SK-N-SH (cell line): ENCODE measurements around the gene HYAL3. TPM values are rescaled to one million over a fixed set of nuclear protein-coding genes. Genes with fewer than 3 reads are reported as not detected.

Experiments
- CTCF ChIA-PET: fragments of 300-600, 350-600 bp; formaldehyde crosslinking; extraction: SDS; loops from one replicate; lab custom pipeline; 2021; lab: Yijun Ruan, JAX
- POLR2A ChIA-PET: fragments of 350-600 bp; sonication (Branson Sonifier 250); formaldehyde crosslinking; extraction: SDS; loops from one replicate; lab custom pipeline; 2020; ENCODE audit warnings: antibody characterized with exemption, inconsistent platforms; lab: Yijun Ruan, JAX
- DNase-seq: peaks from one replicate; pipeline ENCODE4 v3.0.0; 2012
- H2AFZ ChIP-seq: fragments of 200-600 bp; sonication (generic); 2 replicates; pipeline ENCODE4 v1.8.1; 2016; ENCODE audit warnings: antibody characterized with exemption, mild to moderate bottlenecking, low read depth
- H3F3A ChIP-seq: fragments of 200-600 bp; sonication (generic); replicated peaks from 2 replicates; pipeline ENCODE3; 2016; ENCODE audit warnings: antibody characterized with exemption, mild to moderate bottlenecking; ENCODE audit not compliant: insufficient read depth
- H3K27ac ChIP-seq, 2 experiments: fragments of 200-500 bp in 1 of 2; fragments of 200-600 bp in 1 of 2; sonication (Bioruptor generic) in 1 of 2; sonication (generic), shearing (Covaris generic) in 1 of 2; 2 replicates each; pipeline versions ENCODE4 v1.5.1 to v1.6.1; 2014 to 2016; ENCODE audit warnings: low read depth in 2 of 2, inconsistent platforms in 1 of 2, low read length in 1 of 2, mild to moderate bottlenecking in 1 of 2, mixed read lengths in 1 of 2
- H3K27me3 ChIP-seq: fragments of 200-600 bp; sonication (generic), shearing (Covaris generic); 2 replicates; pipeline ENCODE4 v1.6.1; 2016; ENCODE audit warnings: mixed run types; ENCODE audit not compliant: insufficient read depth
- H3K36me3 ChIP-seq, 2 experiments: fragments of 200-500 bp in 1 of 2; fragments of 200-600 bp in 1 of 2; sonication (Bioruptor generic) in 1 of 2; sonication (generic) in 1 of 2; replicated peaks in 1 of 2; 2 replicates each; pipeline versions ENCODE3 to v1.5.1; 2014 to 2016; ENCODE audit warnings: low read length in 1 of 2, mild to moderate bottlenecking in 1 of 2; ENCODE audit not compliant: insufficient read depth in 2 of 2, control insufficient read depth in 1 of 2
- H3K4me1 ChIP-seq, 2 experiments: fragments of 200-500 bp in 1 of 2; fragments of 200-600 bp in 1 of 2; sonication (Bioruptor generic) in 1 of 2; sonication (generic), shearing (Covaris generic) in 1 of 2; 2 replicates each; pipeline versions ENCODE4 v1.5.1 to v1.6.1; 2014 to 2016; ENCODE audit warnings: low read depth in 1 of 2, low read length in 1 of 2, mixed run types in 1 of 2; ENCODE audit not compliant: insufficient read depth in 2 of 2, control insufficient read depth in 1 of 2
- H3K4me2 ChIP-seq: fragments of 200-600 bp; sonication (generic), shearing (Covaris generic); 2 replicates; pipeline ENCODE4 v1.6.1; 2017; ENCODE audit warnings: mixed run types
- H3K4me3 ChIP-seq, 2 experiments: fragments of 200-500 bp in 1 of 2; fragments of 200-600 bp in 1 of 2; sonication (Bioruptor generic) in 1 of 2; sonication (generic), shearing (Covaris generic) in 1 of 2; 2 replicates each; pipeline versions ENCODE4 v1.5.1 to v1.8.1; 2014 to 2016; ENCODE audit warnings: low read depth in 2 of 2, inconsistent platforms in 1 of 2, low read length in 1 of 2, mild to moderate bottlenecking in 1 of 2, mixed read lengths in 1 of 2, moderate library complexity in 1 of 2
- H3K79me2 ChIP-seq: fragments of 200-600 bp; sonication (generic); 2 replicates; pipeline ENCODE4 v1.8.1; 2017; ENCODE audit warnings: mild to moderate bottlenecking; ENCODE audit not compliant: insufficient read depth
- H3K9ac ChIP-seq: fragments of 200-600 bp; sonication (generic); 2 replicates; pipeline ENCODE4 v1.6.1; 2017; ENCODE audit warnings: mixed run types
- H3K9me2 ChIP-seq: fragments of 200-600 bp; sonication (generic); 2 replicates; pipeline ENCODE4 v1.6.1; 2017; ENCODE audit warnings: mixed run types
- H3K9me3 ChIP-seq: fragments of 200-600 bp; sonication (generic); 2 replicates; pipeline ENCODE4 v1.6.1; 2017; ENCODE audit warnings: mixed run types, mild to moderate bottlenecking, moderate library complexity
- H4K20me1 ChIP-seq: fragments of 200-600 bp; sonication (generic); 2 replicates; pipeline ENCODE4 v1.6.1; 2017; ENCODE audit warnings: mild to moderate bottlenecking, mixed run types; ENCODE audit not compliant: insufficient read depth
- FOXJ3 ChIP-seq: sonication (generic); formaldehyde crosslinking; IDR thresholded peaks from 2 replicates; pipeline ENCODE4 v1.5.1; 2020; ENCODE audit warnings: mild to moderate bottlenecking, missing genetic modification reagents
- FOXM1 ChIP-seq: IDR thresholded peaks from 2 replicates; pipeline ENCODE4 v1.4.0; 2012; ENCODE audit warnings: low read depth, mild to moderate bottlenecking
- MXI1 ChIP-seq: IDR thresholded peaks from 2 replicates; pipeline ENCODE4 v1.6.1; 2012; ENCODE audit warnings: mild to moderate bottlenecking, low read depth, low read length, improper control_type of control experiment
- NRF1 ChIP-seq: IDR thresholded peaks from 2 replicates; pipeline ENCODE4 v1.6.1; 2012; ENCODE audit warnings: low read depth, mild to moderate bottlenecking, low read length
- POLR2AphosphoS5 ChIP-seq: IDR thresholded peaks from 2 replicates; pipeline ENCODE4 v1.6.1; 2012; ENCODE audit warnings: low read depth, low read length
- RAD21 ChIP-seq: IDR thresholded peaks from 2 replicates; pipeline ENCODE4 v1.6.1; 2012; ENCODE audit warnings: mild to moderate bottlenecking, low read length
- RFX5 ChIP-seq: IDR thresholded peaks from 2 replicates; pipeline ENCODE4 v1.6.1; 2012; ENCODE audit warnings: mild to moderate bottlenecking, improper control_type of control experiment, low read length
- RXRA ChIP-seq: IDR thresholded peaks from 2 replicates; pipeline ENCODE4 v1.4.0; 2012; ENCODE audit warnings: low read depth, mild to moderate bottlenecking, borderline replicate concordance
- SIN3A ChIP-seq: IDR thresholded peaks from 2 replicates; pipeline ENCODE4 v1.6.1; 2012; ENCODE audit warnings: low read depth, mild to moderate bottlenecking, low read length, moderate library complexity, borderline replicate concordance
- TAF1 ChIP-seq: IDR thresholded peaks from 2 replicates; pipeline ENCODE4 v1.6.1; 2012; ENCODE audit warnings: low read depth, mild to moderate bottlenecking, low read length, moderate library complexity, borderline replicate concordance
- YY1 ChIP-seq: IDR thresholded peaks from 2 replicates; pipeline ENCODE4 v1.4.0; 2012; ENCODE audit warnings: low read depth, mild to moderate bottlenecking
- WGBS: methylation state at CpG from one replicate; pipeline ENCODE4 v1.1.6; 2017; ENCODE audit warnings: low lambda C conversion rate; 5-methylcytosine and 5-hydroxymethylcytosine counted together
- polyA plus RNA-seq, 3 experiments: library from polyadenylated mRNA; depleted of rRNA; stranded (reverse); fragments of >200 nt; gene quantifications; 2 replicates each; pipeline ENCODE4 v1.2.3, GENCODE V29; 2012
- TF ChIP-seq, protein P1 (sequence below): fragments of 200-600 bp; sonication (generic); IDR thresholded peaks from 2 replicates; pipeline ENCODE4 v1.6.1; 2017; ENCODE audit warnings: antibody characterized with exemption, mild to moderate bottlenecking, moderate library complexity

HYAL3 gene, protein sequence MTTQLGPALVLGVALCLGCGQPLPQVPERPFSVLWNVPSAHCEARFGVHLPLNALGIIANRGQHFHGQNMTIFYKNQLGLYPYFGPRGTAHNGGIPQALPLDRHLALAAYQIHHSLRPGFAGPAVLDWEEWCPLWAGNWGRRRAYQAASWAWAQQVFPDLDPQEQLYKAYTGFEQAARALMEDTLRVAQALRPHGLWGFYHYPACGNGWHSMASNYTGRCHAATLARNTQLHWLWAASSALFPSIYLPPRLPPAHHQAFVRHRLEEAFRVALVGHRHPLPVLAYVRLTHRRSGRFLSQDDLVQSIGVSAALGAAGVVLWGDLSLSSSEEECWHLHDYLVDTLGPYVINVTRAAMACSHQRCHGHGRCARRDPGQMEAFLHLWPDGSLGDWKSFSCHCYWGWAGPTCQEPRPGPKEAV
- 7.8 and 8.4 TPM in 2 replicates for polyA plus RNA-seq (2012; rRNA removed)
- polyA plus RNA-seq (2012; cell fraction: cytosol; rRNA removed), result 3.1 and 5.6 TPM in 2 replicates
- 8.7 and 10.0 TPM in 2 replicates for polyA plus RNA-seq (2012; cell fraction: nucleus; rRNA removed)

DNA sequence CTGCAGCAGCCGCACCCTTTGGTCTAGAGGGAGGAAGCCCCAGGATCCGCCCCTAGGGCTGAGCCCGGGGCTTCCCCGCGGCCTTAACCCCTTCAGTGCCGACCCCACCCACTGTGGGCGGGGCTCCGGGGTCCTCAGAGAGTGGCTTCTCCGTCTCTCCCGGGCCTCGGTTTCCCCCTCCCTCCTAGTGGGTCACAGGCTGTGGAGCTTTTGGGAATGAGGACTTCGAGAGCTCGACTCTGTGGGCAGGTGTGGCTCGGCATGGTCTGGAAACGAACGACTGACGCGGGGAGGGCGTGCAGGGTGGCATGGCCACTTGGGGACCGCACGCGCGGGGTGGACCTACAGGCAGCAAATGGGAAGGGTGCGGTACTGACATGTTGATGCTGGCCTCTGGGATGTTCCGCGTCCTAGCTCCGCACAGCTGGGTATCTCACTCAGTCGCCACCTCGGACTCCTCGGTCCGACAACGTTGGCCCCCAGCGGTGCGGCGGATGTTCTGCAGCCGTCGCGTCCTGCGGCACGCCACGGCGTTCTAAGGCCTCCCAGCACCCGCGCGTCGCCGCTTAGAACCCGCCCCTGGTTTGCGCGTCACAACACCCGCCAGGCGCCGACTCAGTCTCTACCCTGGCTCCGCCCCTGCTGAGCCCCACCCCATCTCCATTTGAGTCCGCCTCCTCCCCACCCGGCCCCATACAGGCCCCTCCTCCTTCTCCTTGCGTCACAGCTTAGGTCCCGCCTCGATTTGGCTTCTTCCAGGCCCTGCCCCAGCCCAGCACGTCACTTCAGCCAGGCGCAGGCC lies at the start of gene HYAL3, which contains the start of gene NAA80:
TSS of gene HYAL3 (minus strand) at position 570 of the 802 bp plus-strand sequence. CDS start 3,803 bp downstream, outside the sequence.
TSS of gene NAA80 (minus strand) at position 570 of the 802 bp plus-strand sequence. CDS start 1,942 bp downstream, outside the sequence.
- H3K27ac ChIP-seq, result peak within 1 kb of the TSS; percentile 62 to 84; a peak in 3 of 4 replicates
- no peaks in the 10 kb centered on the region for H3F3A ChIP-seq
- no peaks in the 10 kb centered on the region for H3K27me3 ChIP-seq
- H3K4me2 ChIP-seq, result peak within 1 kb of the TSS; percentile 95
- H3K9ac ChIP-seq, result peak within 1 kb of the TSS; percentile 79
- H3K9me2 ChIP-seq, result no peaks in the 10 kb centered on the region
- H3K36me3 ChIP-seq, result peaks cover 0 to 6% of the 10 kb centered on the region in 2 experiments
- ChIA-PET POLR2A (interaction anchor here (0.5 to 1.6 kb wide), 7 partner anchors 14 to 149 kb away, joined by 3 to 6 read pairs (median 4); partner anchors contain the start of gene TUSC2), CTCF (interaction anchor here (0.6 to 7.7 kb wide), 12 partner anchors 10 to 256 kb away, joined by 3 to 45 read pairs (median 5); partner anchors contain the start of gene LSMEM2)
- H3K79me2 ChIP-seq, result peaks cover 7% of the 10 kb centered on the region; the same call in 1 of the 2 replicates
- peak within 1 kb of the TSS; percentile 98 for H2AFZ ChIP-seq
- H4K20me1 ChIP-seq, result no peaks in the 10 kb centered on the region
- TF ChIP-seq TAF1 (peak; percentile 56; the same call in 1 of the 2 replicates), RAD21 (no peak), POLR2AphosphoS5 (peak; percentile 76), SIN3A (peak; percentile 14; the same call in 1 of the 2 replicates), RFX5 (no peak), MXI1 (peak; percentile 80), YY1 (peak; percentile 39; the same call in 1 of the 2 replicates), NRF1 (peak; percentile 55), FOXJ3 (CRISPR knock-in tag) (0 out of 2 replicates have a peak, but pooled peaks have one; percentile 9), FOXM1 (no peak), RXRA (no peak)
- TF ChIP-seq, protein P1, sequence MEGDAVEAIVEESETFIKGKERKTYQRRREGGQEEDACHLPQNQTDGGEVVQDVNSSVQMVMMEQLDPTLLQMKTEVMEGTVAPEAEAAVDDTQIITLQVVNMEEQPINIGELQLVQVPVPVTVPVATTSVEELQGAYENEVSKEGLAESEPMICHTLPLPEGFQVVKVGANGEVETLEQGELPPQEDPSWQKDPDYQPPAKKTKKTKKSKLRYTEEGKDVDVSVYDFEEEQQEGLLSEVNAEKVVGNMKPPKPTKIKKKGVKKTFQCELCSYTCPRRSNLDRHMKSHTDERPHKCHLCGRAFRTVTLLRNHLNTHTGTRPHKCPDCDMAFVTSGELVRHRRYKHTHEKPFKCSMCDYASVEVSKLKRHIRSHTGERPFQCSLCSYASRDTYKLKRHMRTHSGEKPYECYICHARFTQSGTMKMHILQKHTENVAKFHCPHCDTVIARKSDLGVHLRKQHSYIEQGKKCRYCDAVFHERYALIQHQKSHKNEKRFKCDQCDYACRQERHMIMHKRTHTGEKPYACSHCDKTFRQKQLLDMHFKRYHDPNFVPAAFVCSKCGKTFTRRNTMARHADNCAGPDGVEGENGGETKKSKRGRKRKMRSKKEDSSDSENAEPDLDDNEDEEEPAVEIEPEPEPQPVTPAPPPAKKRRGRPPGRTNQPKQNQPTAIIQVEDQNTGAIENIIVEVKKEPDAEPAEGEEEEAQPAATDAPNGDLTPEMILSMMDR, result peak; percentile 31
- peak within 1 kb of the TSS; percentile 84 to 87 for H3K4me3 ChIP-seq
- under 1% methylated on average over 35 of the region's 61 CpGs for WGBS
- peak; percentile 99 for DNase-seq
- H3K4me1 ChIP-seq, result peaks cover 10 to 38% of the 10 kb centered on the region in 2 experiments; a peak in 2 of 4 replicates
- H3K9me3 ChIP-seq, result no peaks in the 10 kb centered on the region
